ENCODE measurements around the gene JMY.

JMY gene

GRCh38 chr5:79295029-79295428 lies 59.1 kb downstream of the JMY start:
- Histone ChIP-seq H3K27me3 (ENCODE audit: insufficient read depth, poor library complexity, severe bottlenecking) (no peaks in the 10 kb centered on the region), H3K9me3 (ENCODE audit: severe bottlenecking) (no peaks in the 10 kb centered on the region), H3K27ac (ENCODE audit: poor library complexity, severe bottlenecking) (no peak overlapping the region), H3K4me3 (ENCODE audit: severe bottlenecking) (no peak overlapping the region), H3K4me1 (ENCODE audit: insufficient read depth, poor library complexity, severe bottlenecking) (no peaks in the 10 kb centered on the region), H3K36me3 (ENCODE audit: low read depth) (peaks cover 25% of the 10 kb centered on the region)
- no peak for TF ChIP-seq CTCF (IDR thresholded peaks at IDR 0.05; ENCODE audit: poor library complexity, severe bottlenecking)
- ATAC-seq (ENCODE audit: low read depth) (no peak), DNase-seq (ENCODE audit: low spot score) (no peak)

GRCh38 chr5:79297661-79298060 lies 61.7 kb downstream of the JMY start:
- Histone ChIP-seq H3K4me3 (ENCODE audit: severe bottlenecking) (no peak overlapping the region), H3K27me3 (ENCODE audit: insufficient read depth, poor library complexity, severe bottlenecking) (no peaks in the 10 kb centered on the region), H3K27ac (ENCODE audit: poor library complexity, severe bottlenecking) (no peak overlapping the region), H3K9me3 (ENCODE audit: severe bottlenecking) (no peaks in the 10 kb centered on the region), H3K36me3 (ENCODE audit: low read depth) (peaks cover 22% of the 10 kb centered on the region), H3K4me1 (ENCODE audit: insufficient read depth, poor library complexity, severe bottlenecking) (peaks cover 7% of the 10 kb centered on the region)
- DNase-seq (ENCODE audit: low spot score): no peak
- ATAC-seq (ENCODE audit: low read depth): no peak
- no peak for TF ChIP-seq CTCF (IDR thresholded peaks at IDR 0.05; ENCODE audit: poor library complexity, severe bottlenecking)

- Histone ChIP-seq H3K36me3 (ENCODE audit: low read depth) (peaks cover 30% of the 10 kb centered on the region), H3K9me3 (ENCODE audit: severe bottlenecking) (no peaks in the 10 kb centered on the region), H3K4me1 (ENCODE audit: insufficient read depth, poor library complexity, severe bottlenecking) (peaks cover 18% of the 10 kb centered on the region), H3K27me3 (ENCODE audit: insufficient read depth, poor library complexity, severe bottlenecking) (no peaks in the 10 kb centered on the region), H3K27ac (ENCODE audit: poor library complexity, severe bottlenecking) (peak overlapping the region; percentile 24), H3K4me3 (ENCODE audit: severe bottlenecking) (no peak overlapping the region)
- no peak for TF ChIP-seq CTCF (IDR thresholded peaks at IDR 0.05; ENCODE audit: poor library complexity, severe bottlenecking)
- DNase-seq (ENCODE audit: low spot score) (no peak), ATAC-seq (ENCODE audit: low read depth) (peak; percentile 49)
Observed at GRCh38 chr5:79301046-79301712, 65.2 kb downstream of the JMY start.

- no peak overlapping the region for H3K4me3 ChIP-seq (ENCODE audit: severe bottlenecking)
- no peak overlapping the region for H3K27ac ChIP-seq (ENCODE audit: poor library complexity, severe bottlenecking)
- H3K36me3 ChIP-seq (ENCODE audit: low read depth): peaks cover 37% of the 10 kb centered on the region
- no peak for TF ChIP-seq CTCF (IDR thresholded peaks at IDR 0.05; ENCODE audit: poor library complexity, severe bottlenecking)
- H3K4me1 ChIP-seq (ENCODE audit: insufficient read depth, poor library complexity, severe bottlenecking): peaks cover 18% of the 10 kb centered on the region
- H3K27me3 ChIP-seq (ENCODE audit: insufficient read depth, poor library complexity, severe bottlenecking): no peaks in the 10 kb centered on the region
- no peaks in the 10 kb centered on the region for H3K9me3 ChIP-seq (ENCODE audit: severe bottlenecking)
- DNase-seq (ENCODE audit: low spot score) (no peak), ATAC-seq (ENCODE audit: low read depth) (no peak)
Observed at GRCh38 chr5:79302454-79302853, 66.5 kb downstream of the JMY start.

- no peak overlapping the region for H3K4me3 ChIP-seq (ENCODE audit: severe bottlenecking)
- no peaks in the 10 kb centered on the region for H3K9me3 ChIP-seq (ENCODE audit: severe bottlenecking)
- ATAC-seq (ENCODE audit: low read depth): peak; percentile 79
- no peaks in the 10 kb centered on the region for H3K27me3 ChIP-seq (ENCODE audit: insufficient read depth, poor library complexity, severe bottlenecking)
- no peak for TF ChIP-seq CTCF (IDR thresholded peaks at IDR 0.05; ENCODE audit: poor library complexity, severe bottlenecking)
- H3K4me1 ChIP-seq (ENCODE audit: insufficient read depth, poor library complexity, severe bottlenecking): peaks cover 18% of the 10 kb centered on the region
- H3K36me3 ChIP-seq (ENCODE audit: low read depth): peaks cover 24% of the 10 kb centered on the region
- no peak for DNase-seq (ENCODE audit: low spot score)
- H3K27ac ChIP-seq (ENCODE audit: poor library complexity, severe bottlenecking): peak overlapping the region; percentile 17
Observed at GRCh38 chr5:79305706-79306105, 69.8 kb downstream of the JMY start.

Measured in RWPE2 (cell line).